GM21737 (cell line): ENCODE results near the gene CYP4F22.
"Not testable (repeated sequence)": the region's sequence is repeated elsewhere in the genome, so short reads cannot be mapped to it uniquely, and the experiment has no call there.

Experiments
- ATAC-seq: cut with Tn5 transposase; IDR thresholded peaks from one replicate; pipeline ENCODE4 v1.9.1; 2021; ENCODE audit warnings: mild to moderate bottlenecking, moderate library complexity; ENCODE audit not compliant: unreplicated experiment

The CYP4F22 gene

DNA sequence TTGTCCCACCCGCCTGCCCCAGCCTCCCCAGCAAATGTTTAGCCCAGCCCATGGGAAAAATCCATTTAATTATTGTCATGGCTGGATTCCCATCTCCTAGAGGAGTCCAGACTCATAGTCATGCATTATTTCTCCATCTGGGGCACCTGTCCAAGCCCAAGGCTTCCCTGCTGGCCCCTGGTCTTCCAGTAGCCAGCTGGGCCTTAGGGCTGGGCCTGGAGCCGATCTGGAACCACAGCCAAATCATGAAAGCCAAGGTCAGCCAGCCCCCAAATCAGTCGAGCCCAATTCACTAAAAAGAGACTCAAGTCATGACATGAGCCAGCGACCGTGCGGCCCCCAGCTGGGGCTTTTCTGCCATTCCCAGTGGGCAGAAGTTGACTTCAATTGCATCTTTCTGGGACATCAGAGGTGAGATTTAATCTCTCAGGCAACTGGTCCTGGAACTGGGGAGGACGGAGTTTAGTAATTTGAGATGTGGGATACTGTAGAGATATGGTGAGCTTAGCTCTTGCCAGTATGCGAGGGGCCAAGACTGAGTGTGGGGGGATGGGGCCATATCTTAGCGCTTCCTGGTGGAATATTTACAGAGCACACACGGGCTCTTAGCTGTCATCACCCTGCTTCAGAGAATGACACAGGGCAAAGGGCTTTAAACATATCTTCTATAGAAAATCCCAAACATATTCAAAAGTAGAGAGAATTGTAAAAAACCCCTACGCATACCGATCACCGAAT lies 19.7 kb upstream of the CYP4F22 start:
- ATAC-seq, result no peak

DNA sequence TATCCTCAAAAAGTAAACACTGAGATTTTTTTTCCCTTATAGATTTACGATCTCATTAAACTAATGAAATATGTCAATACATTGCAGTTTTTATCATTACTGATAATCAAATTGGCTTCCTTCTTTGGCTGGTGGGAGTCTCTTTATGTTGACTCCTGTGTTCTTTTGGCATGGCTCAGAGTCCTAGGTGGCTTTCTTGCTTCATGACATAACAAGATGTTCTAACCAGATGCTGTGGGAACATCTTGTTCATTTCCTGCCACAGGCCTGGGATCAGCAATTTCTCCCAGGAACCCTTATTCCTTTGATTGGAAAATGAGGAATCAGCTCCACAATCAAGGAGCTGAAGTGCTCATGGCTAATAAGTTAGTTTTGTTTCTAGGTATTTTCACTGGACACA lies 13.2 kb upstream of the CYP4F22 start:
- no peak for ATAC-seq

DNA sequence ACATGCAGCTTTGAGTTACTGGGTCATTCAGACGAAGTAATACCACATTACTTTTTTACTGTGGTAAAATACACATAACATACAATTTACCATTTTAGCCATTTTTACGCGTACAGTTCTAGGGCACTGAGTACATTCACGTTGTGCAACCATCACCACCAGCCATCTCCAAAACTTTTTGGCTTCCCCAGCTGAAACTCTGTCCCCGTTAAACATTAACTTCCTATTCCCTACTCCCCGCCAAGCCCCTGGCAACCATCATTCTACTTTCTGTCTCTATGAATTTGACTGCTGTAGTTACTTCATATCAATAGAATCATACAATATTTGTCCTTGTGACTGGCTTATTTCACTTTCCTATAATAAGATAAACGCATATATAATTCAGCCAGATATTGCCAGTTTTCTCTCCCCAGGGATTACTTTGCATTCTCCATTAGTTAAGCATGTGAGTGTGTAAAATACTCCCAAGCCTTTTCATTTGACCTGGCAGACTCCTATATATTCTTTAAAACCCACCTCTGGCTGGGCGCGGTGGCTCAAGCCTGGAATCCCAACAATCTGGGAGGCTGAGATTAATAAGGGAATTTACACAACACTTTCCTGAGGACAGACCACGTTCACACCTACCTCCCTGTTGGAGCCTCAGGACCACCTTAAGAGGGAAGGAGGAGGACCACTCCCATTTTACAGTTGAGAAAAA lies 10.0 kb upstream of the CYP4F22 start:
- ATAC-seq, result no peak

DNA sequence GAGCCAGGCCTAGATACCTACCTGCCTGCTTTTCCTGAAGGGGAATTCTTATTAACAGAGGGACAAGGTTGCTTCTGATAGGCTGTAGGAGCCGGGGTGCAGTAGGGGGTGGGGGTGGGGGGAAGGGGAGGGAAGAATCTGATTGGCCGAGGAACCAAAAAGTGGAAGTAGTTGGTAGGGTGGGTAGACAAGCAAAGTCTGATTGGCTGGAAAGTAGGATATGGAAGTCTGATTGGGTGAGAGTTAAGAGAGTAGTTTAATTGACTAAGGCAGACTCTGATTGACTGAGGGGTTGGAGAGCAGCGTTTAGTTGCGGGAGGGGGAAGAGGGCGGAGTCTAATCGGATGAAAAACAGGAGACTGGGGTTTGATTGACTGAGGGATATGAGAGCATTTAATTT lies 9.4 kb upstream of the CYP4F22 start:
- ATAC-seq, result no peak

DNA sequence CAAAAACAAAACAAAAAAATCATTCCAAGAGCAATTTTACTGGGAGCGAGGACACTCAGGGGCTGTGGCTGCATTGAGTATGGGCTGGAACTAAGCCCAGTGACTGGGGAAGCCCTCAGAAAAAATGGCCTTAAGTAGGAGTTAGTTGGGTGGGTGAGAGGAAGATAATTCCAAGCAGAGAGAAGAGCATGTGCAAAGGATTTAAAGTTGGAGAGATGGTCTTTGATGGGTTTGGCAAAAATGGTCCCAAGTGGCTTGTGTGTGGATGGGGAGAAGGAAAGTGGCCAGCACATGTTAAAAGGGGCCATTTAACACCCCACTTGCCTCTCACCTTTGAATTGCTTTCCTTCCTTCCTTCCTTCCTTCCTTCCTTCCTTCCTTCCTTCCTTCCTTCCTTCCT lies 6.7 kb upstream of the CYP4F22 start:
- no peak for ATAC-seq

DNA sequence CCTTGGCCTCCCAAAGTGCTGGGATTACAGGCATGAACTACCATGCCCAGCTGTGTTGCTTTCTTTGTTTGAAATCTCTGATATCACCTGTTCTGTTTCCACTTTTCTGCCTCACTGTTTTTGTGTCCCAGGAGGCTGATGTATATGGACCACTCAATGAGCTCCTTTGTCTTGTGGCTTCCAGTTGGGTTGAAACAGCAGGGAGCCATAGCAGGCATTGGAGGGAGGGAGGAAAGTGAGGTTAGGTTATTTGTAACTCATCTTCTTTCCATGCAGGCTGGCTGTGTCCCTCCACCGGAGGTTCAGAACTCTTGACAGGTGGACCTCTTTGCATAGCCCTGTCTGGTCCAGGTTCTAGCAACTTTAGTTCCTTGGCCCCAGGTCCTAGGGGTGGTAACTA lies 6.1 kb upstream of the CYP4F22 start:
- ATAC-seq, result no peak

DNA sequence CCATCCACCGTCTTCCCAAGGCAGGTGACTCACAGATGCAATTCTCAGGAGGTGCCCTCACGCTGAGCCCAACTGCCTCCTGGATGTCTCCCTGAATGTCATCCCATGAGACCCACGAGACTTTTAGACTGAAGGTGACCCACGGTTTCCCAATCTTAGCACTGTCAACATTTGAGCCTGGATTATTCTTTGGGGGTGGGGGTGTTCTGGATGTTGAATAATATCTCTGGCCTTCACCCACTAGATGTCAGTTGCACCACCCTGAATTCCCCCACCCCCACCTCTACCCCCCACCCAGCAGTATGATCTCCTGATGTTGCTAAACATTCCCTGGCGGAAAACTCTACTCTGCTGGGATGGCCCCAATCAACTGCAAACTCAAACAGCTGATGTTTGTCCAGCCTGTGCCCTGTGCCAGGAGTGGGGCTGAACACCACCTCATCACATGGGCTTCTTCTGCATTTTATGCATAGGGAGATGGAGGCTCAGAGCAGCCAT lies 2.2 kb upstream of the CYP4F22 start:
- no peak for ATAC-seq

DNA sequence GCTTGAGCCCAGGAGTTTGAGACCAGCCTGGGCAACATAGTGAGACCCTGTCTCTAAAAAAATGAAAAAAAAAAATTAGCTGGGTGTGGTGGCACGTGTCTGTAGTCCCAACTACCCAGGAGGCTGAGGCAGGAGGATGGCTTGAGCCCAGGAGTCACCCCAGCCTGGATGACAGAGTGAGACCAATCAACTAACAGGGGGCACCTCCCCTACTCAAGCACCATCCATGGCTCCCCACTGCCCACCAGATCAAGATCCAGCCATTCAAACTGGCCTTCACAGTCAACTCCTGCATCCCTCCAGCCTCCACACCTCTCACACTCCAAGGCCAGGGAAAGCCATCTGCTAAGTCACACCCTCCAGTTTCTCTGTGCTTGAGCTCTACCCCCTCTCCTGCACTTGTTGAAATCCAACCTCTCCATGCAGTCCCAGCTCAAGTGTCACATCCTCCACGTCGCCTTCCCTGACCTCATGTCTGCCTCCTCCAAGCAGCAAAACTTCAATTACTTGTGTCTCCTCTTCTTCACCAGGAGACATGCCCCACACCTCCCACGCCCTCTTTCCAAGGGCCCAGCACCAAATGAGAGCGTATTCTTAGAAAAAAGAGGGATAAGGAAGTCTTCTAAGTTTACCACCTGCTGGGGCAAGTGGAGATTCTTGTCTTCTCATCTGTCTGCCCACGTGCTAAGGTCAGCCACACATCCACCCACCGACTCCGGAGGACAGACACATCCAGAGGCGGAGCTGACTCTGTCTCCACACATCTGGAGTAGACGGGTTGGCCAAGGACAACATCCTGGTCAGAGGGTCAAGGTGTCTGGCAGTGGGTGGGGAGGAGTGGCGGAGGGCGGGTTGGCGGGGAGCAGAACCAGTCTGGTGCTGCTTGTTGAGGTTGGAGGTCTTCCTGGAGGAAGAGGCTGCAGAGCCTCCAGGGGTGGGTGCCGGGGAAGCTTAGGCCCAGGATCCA lies 974 bp upstream of the CYP4F22 start:
- no peak for ATAC-seq

DNA sequence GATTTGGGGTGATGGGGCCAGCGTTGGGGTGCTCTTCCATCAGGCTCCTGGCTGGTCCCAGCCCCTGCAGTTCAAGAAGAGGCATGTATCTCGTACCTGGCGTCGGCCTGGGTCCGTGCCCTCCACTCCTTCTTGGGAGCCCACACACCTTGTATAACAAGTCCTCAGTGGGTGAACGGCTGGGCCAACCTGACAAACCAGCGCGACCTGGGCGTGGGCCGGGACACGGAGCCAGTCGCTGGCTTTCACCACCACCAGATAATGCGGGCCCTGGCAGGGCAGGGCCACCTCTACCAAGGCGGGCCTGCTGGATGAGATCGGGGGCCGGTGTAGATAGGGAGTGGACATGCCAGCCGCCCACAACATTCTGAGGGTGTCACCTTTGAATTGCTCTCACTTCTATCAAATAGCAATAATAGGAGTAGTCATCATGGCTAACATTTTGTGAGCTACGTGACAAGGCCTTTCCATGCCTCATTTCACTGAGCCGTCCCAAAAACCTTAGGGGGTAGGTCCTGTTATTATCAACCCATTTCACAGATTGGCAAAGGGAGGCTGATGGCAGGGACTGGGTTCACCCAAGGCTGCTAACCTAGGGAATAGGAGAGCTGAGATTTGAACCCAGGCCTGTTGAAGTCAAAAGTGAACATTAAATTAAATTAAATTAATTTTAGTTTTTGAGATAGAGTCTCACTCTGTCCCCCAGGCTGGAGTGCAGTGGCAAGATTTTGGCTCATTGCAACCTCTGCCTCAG lies 3.5 kb downstream of the CYP4F22 start:
- ATAC-seq, result no peak

DNA sequence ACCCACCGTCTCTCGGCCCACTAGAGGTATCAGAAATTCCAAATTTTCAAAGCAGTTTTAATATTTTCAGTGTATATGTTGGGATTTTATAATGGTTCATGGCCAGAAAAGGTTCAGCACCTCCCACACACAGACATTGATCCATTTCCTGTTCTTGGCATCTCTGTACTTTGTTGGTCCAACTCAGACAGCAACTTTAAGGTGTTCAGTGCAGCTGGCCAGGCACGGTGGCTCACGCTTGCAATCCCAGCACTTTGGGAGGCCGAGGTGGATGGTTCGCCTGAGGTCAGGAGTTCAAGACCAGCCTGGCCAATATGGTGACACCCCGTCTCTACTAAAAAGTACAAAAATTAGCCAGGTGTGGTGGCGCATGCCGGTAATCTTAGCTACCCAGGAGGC lies 6.9 kb downstream of the CYP4F22 start:
- not testable (repeated sequence) for ATAC-seq

DNA sequence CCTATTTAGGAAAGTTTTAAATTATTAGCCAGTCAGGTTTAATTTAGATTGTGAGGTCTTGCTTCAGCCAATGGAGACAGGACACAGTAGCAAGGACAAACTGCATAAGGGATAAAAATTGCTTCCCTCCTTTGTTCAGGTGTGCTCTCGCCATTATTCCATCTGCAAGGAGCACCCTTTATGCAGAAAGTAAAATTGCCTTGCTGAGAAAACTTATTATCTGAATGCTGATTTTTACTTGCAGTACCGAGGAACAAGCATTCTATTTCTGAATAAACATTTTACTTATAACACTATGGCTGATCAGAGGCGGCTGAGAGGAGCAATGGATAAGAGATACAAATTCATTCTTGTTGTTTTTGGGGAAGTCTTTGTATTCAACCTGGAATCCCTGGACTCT lies 8.0 kb downstream of the CYP4F22 start:
- no peak for ATAC-seq

DNA sequence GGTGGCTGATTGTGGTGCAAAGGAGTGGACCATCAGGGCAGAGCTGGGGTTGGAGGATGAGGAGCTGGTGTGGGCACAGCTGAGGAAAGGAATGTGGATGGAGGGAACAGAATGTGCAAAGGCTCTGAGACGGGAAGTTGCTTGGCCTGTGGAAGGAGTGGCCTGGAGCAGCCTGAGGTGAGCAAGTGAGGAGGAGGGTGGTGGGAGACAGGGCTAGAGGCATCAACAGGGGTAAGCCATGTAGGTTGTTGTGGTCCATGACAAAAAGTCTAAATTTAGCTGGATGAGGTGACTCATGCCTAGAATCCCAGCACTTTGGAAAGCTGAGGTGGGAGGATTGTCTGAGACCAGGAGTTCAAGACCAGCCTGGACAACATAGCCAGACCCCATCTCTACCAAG lies 9.5 kb downstream of the CYP4F22 start:
- no peak for ATAC-seq

DNA sequence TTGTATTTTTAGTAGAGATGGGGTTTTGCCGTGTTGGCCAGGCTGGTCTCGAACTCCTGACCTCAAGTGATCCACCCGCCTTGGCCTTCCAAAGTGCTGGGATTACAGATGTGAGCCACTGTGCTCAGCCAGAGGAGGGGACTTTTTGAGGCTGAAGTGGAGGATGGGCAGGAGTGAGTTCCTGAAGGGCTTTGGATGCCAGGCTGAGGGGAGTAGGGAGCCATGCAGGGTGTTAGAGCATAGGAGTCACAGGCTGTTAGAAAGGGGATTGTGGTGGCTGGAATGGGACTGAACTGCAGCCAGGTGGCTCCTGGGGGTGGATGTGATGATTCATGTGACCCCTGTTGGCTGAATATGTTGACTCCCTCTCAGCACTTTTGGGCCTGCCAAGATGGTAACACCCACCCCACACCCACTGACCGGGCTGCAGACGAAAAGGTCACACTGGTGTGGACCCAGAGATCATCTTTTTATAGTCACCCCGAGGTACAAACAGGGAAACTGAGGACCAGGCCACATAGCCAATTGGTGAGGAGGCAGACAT lies 11.2 kb downstream of the CYP4F22 start:
- ATAC-seq, result no peak

DNA sequence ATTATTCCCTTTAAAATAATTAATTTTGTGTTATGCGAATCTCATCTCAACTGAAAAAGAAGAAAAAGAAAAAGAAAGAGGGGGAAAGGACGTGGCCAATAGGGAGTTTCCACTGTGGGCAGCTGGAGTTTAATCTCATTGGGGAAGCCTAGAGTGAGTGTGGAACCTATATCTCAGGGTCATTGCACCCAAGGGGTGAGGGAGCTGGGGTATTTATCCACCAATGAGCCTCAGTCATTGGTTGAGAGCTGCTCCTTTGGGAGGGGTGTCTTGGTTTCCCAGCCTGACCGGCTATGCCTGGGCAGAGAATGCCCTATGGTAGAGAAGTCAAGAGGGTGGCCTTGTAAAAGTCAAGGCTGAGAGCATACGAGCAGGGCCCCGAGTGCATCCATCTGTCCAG lies 16.5 kb downstream of the CYP4F22 start:
- no peak for ATAC-seq

DNA sequence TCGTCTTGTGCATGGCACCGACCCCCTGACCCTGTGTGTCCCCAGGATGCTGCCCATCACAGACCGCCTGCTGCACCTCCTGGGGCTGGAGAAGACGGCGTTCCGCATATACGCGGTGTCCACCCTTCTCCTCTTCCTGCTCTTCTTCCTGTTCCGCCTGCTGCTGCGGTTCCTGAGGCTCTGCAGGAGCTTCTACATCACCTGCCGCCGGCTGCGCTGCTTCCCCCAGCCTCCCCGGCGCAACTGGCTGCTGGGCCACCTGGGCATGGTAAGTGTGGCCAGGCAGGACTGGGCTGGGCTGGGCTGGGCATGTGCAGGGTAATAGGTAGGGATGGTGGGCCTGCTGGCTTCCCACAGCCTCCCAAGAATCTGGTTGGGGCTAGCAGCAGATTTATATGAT lies 17.0 kb downstream of the CYP4F22 start:
- no peak for ATAC-seq

DNA sequence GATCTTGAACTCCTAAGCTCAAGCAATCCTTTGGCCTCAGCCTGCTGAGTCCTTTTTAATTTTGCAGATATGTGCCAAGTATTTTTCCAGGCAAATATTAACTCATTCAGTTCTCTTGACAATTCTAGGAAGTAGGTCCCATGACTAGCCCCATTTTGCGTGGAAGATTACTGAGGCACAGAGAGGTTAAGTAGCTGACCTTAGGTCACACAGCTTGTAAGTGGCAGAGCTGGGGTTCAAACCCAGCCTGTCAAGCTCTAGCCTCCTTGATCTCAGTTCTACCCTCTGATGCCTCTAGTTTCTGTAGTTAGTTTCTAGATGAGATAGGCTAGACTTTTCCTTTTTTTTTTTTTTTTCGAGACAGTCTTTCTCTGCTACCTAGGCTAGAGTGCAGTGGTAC lies 18.1 kb downstream of the CYP4F22 start:
- no peak for ATAC-seq

DNA sequence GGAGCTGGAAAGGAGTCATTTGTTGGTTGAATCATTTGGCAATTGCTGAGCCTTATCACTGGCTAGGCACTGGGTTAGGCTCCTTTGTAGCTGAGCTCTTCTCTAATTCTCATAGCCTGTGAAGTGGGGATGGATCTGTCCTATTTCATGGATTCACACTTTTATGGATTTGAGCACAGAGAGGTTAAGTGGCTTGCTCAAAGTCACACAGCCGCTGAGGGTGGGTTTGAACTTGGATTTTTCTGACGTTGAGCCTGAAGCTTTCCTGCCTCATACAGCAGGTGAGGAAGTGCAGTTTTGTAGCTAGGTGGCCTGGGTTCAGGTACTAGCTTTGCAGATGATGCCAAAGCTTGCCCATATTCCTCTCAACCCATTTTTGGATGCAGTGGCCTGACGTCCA lies 19.4 kb downstream of the CYP4F22 start:
- ATAC-seq, result no peak

DNA sequence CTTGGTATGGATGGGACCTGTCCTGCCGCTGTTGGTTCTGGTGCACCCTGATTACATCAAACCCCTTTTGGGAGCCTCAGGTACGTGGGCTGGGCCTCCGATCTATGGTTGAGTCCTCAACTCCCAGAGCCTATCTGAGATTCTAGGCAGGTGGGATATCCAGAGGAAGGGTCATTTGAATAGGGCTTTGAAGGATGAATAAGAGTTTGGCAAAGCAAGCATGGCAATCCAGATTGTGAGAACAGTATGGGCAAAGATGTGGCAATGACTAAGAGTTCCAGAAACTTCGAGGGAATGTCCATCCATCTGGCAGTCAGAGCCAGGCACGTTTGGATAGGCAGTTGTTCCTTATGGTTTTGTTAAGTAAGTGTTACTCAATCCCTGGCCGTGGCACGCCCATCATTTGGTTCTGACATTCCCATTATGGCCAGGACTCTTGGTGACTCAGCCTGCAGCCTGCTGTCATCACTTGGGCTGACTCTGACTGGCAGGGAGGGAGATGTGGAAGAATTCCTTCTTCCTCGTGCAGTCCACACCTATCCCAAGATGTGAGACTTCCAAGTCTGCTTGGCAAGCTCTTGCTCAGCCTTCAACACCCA lies 21.5 kb downstream of the CYP4F22 start:
- no peak for ATAC-seq

DNA sequence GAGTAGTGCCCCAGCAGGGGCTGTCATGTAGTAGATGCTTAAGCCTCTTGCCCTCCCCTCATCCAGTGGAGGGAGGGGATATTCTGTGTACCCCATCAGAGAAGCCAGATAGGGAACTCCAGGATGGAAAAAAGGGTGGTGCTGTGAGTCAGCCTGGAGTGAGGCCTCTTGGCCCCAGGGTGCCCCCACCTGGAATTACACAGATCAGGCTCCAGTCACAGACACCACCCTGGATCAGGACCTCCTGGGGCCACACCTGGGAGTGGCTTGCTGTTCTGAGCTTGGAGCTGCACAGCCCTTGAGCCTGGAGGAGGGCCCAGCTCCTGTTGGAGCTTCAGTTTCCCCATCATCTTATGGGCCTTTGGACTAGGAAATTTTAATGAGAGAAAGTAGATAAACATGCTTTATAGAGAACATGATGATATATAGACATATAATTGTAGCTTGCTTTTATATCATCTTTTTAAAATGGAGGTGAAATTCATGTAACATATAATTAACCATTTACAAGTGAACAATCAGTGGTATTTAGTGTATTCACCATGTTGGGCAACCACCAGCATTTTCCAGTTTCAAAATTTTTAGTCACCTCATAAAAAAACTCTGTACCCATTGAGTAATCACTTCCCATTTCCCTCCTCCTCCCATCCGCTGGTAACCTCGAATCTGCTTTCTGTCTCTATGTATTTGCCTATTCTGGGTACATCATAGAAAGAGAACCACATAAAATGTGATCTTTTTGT lies 24.6 kb downstream of the CYP4F22 start:
- ATAC-seq, result no peak
